HG02840 (cell line): Measurements from ENCODE around the gene FBLN2.
"Not testable (repeated sequence)": the region's sequence is repeated elsewhere in the genome, so short reads cannot be mapped to it uniquely, and the experiment has no call there.

Source experiments
- ATAC-seq: cut with Tn5 transposase; IDR thresholded peaks from one replicate; pipeline ENCODE4 v1.9.1; 2021; ENCODE audit warnings: mild to moderate bottlenecking, moderate library complexity, moderate number of reproducible peaks; ENCODE audit not compliant: unreplicated experiment, low FRiP score

FBLN2 gene

GRCh38 chr3:13544951-13545651, 3.8 kb upstream of the FBLN2 start:
- ATAC-seq = no peak

DNA sequence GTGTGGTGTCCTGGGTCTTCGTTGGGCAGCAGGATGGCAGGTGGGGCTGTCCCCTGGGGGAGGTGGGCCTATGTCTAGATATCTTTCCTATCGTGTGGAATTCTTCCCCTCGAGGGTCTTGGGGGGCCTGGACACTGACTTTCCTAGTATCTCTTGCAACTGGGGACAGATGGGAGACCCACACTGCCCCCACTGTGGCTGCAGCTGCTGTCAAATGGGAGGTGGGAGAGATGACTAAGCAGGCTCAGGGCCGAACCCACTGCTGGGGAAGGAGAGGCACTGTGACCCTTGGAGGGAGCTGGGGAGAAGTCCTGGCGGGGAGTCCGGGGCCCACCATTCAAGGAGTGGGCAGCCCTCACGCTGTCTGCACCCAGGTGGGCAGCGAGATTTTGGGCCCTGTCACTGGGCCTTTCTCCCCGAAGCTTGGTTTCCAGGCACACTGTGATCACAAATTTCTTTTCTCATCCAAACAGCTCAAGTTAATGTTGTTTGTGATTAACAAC, 2.9 kb upstream of the FBLN2 start:
- ATAC-seq = no peak

GRCh38 chr3:13546667-13547171, 2.2 kb upstream of the FBLN2 start:
- no peak for ATAC-seq

DNA sequence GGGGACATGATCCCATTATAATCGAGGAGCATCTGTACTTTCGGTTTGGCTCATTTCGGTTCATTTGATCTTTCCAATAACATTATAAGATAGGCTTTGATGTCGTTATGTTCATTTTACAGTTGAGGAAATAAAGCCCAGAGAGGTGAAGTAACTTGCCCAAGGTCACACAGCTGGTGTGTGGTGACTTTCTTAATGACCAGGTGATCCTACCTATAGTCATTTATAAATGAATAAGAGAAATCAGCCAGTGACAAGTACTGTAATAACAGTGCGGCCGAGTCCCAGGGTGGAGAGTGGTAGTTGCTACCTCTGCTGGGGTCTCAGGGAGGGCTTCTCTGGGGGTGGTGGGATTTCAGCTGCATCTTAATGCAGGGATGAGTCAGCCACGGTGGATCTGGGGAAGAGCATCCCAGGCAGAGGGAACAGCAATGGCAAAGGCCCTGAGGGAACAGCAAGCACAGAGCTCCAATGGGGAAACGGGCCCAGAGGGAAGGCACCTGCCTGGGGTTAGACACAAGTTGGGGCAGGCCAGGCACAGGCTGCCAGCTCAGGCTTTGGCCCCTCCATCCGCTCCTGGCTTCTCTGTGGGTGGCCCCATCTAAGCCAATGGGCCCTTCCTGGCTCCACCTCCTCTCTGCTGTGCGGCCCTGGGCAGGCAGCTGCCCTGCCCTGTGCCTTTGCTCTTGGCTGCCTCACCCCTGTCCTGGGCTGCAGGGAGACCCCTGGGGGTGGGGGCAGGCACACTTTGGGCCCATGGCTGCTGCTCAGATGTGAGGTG, 1.1 kb upstream of the FBLN2 start:
- ATAC-seq = no peak

DNA sequence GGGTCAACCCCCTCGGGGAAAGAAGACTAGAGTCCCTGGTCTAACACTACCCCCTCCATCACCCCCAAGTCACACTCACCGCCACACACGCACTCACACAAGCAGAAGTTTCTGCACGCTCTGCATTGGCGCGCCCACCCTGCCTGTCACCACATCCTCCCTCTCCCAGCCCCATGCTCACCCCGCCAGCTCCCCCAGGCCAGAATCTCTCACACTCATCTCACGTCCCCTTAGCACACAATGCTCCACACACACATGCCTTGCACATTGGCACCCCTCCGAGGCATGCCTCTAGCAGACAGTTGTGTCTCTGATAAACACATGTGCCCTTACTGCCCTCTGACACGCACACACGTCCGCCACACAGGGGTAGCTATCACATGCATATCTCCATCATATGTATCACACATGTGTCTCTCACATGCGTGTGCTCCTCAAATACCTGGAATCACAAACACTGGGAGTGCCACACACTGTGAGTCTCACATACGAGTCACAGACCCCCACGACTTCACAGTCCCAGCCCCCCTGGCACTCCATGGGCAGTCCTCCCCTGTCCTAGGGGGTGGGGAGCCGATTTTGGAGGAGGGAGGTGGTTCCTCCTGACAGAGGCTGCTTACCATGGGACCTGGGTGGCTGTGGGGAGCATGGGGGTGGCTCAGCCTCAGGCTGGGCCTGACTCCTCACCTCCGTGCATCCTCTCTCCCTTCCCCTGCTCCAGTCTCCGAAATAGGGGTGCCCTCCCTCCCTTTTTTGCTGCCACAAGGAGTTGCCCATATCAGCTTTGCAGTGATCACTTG, 898 bp downstream of the FBLN2 start:
- no peak for ATAC-seq

- no peak for ATAC-seq
Observed at GRCh38 chr3:13550423-13550690, 1.4 kb downstream of the FBLN2 start.

DNA sequence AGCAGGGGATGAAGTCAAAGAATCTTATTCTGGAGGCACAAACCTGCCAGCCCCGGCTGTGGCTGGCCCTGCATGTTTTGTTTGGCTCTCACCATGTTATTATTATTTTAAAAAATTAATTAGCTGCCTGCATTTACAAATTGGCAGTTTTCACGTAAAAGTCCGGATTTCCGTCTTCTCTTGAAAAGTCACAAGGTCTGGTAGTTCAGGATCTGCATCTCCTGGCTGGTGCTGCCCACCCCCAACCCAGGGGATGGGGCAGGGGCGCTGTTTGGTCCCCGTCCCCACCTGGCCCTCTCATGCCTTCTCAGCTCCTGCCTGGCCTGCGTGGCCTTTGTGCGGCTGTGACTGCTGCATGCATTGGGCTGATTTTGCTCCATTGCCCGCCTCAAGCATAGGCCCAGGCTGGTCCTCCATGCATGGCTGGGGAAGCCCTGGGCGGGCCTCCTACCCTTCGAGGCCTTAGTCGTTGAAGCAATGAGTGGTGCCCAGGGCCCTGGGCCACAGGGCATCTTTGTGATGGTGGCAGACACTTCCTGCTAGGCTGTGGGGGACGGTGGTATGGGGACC, 2.0 kb downstream of the FBLN2 start:
- no peak for ATAC-seq

GRCh38 chr3:13552857-13553652, 4.1 kb downstream of the FBLN2 start:
- ATAC-seq = no peak

- ATAC-seq = no peak
Observed at GRCh38 chr3:13553686-13554085, 4.8 kb downstream of the FBLN2 start.

- ATAC-seq = no peak
Observed at GRCh38 chr3:13555753-13556152, 6.8 kb downstream of the FBLN2 start.

GRCh38 chr3:13556207-13556606, 7.3 kb downstream of the FBLN2 start:
- no peak for ATAC-seq

DNA sequence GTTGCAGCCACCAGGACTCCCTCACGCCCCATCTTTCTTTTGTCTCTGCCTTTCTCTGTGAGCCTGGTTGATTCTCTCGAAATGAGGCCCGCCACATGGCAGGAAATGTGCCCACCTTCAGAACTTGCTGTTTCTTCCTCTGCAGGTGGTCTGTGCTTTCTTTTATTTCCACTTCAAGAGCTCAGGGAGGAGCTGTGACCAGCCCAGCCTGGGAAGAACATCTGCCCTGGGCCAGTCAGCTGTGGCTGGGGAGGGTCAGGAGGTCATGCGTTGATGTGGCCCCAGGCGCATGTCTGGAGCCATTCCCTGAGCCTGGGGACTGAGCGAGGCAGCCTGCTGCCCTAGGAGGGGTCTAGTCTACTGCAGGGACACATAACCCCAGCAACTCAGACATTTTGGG, 8.0 kb downstream of the FBLN2 start:
- ATAC-seq = no peak

GRCh38 chr3:13557417-13557816, 8.5 kb downstream of the FBLN2 start:
- ATAC-seq = no peak

- no peak for ATAC-seq
Observed at GRCh38 chr3:13557926-13558325, 9.0 kb downstream of the FBLN2 start.

GRCh38 chr3:13558651-13559050, 9.7 kb downstream of the FBLN2 start:
- ATAC-seq = no peak

- no peak for ATAC-seq
Observed at GRCh38 chr3:13559764-13560525, 11.0 kb downstream of the FBLN2 start.

DNA sequence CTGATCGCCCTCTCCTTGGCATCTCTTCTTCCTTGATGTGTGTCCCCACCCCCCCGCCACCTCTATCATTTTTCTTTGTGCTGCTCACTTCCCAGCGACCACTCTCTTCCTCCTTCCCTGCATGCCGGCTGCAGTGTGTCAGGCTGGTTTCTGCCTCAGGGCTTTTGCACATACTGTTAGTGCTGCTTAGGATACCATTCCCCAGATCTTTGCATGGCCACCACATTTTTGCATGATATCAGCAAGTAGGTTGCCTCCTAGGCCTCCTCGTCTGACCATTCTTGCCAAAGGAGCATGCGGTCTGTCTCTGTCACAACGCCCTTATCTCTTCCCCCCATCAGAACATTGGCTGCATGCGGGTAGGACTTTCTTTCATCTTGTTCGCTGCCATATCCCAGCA, 12.5 kb downstream of the FBLN2 start:
- ATAC-seq = no peak

GRCh38 chr3:13561967-13562366, 13.0 kb downstream of the FBLN2 start:
- ATAC-seq = no peak

DNA sequence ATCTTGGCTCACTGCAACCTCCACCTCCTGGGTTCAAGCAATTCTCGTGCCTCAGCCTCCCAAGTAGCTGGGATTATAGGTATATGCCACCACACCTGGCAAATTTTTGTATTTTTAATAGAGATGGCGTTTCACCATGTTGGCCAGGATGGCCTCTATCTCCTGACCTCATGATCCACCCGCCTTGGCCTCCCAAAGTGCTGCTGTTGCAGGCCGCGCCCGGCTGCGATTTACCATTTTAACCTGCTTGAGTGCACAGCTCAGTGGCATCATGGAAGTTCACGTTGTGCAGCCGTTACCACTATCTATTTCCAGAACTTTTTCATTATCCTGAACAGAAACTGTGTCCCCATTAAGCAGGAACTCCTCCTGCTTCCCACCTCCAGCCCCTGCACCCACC, 13.5 kb downstream of the FBLN2 start:
- ATAC-seq = not testable (repeated sequence)
